Activated naive CD4-positive, alpha-beta T cell treated with Interleukin-2 at 50 U/mL for 16 hours (primary cell): ENCODE measurements around the gene OR1B1.
"Not testable (repeated sequence)": the region's sequence is repeated elsewhere in the genome, so short reads cannot be mapped to it uniquely, and the experiment has no call there.

Source experiments
- DNase-seq: peaks from one replicate; pipeline ENCODE4 v3.0.0-alpha.2; 2020

OR1B1 gene

DNA sequence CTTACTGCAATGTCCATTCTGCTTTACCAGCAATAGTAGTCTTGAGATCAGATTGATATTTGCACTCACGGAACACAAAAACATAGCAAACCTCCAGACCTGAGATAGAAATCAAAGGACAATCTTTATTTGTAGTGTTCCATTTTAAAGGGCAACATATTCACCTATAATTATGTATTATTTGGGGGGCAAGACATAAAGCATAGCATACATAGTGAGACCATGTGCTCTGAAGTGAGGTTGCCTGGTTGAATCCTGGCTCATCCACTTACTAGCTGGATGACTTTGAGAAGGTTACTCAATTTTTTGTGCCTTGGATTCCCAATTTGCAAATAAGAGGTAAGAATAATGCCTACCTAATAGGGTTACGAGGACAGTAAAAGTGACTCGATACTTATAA is at the start of gene OR1B1:
OR1B1 (minus strand) TSS at position 101 of the 400 bp plus-strand sequence.
- DNase-seq: no peak

DNA sequence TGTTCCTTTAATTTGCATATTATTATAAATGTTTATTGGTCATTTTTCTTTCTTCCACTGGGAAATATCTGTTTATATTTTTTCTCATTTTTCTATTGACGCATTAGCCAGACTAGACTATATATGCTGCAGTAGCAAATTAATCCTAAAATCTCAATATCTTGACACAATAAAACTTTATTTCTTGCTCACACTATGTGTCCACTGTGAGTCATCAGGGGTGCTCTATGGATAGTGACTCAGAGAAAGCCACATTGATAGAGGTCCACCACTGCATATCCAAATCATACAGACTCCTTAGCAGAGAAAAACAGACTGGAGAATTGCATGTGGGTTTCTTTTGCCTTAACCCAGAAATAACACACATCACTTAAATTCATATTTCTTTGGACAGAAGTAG is 38.3 kb upstream of the OR1B1 start:
- DNase-seq: no peak

DNA sequence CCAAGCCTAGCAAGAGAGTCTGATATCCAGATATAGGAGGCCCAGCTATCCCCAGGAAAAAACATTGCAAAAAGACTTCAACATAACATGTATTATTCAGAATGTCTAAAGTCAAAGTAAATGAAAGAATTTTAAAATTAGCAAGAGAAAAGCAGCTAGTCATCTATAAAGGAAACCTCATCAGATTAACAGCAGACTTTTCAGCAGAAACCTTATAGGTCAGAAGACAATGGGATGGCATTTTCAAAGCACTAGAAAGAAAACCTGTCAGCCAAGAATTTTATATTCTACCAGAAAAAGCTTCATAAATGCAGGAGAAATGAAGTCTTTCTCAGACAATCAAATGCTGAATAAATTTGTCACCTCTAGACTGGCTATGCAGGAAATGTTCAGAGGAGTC is 27.4 kb upstream of the OR1B1 start:
- DNase-seq: no peak

DNA sequence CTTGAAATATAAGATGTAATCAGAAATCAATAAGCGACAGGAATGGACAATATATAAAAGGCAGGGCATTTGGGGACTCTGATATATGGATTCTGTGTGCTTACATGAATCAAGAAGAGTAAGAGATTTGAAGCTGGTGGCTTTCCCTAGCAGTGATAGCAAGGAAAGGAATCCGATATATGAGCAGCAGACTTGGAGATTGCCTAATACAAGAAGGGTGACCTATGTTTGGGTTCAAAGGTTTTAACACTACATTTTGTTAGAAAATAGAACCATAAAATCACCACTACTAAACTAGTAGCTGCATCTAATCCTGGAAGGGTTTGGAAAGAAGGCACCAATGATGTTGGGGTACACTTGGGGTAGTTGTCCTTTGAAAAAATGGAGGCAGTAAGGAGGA is 15.1 kb upstream of the OR1B1 start:
- no peak for DNase-seq

DNA sequence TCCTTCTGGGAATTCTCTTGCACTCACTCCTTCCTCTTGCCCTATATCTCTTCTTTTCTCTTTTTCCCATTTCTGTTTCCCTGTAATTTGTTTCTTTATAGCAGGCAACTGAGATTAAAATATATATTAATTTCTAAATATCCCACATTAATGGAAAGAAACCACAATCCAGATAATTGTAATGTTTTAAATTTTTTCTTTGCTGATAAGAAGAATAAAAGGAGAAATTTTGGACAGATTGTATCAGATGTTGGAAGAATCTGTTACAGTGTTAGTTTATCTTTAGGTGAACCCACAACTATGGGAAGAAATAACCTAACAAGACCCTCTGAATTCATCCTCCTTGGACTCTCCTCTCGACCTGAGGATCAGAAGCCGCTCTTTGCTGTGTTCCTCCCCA is 4.0 kb upstream of the OR1B1 start, which contains the start of gene OR1L1:
OR1L1 (plus strand) TSS at position 301 of the 400 bp plus-strand sequence; CDS start at position 301, 0 bp downstream.
- DNase-seq: no peak

- DNase-seq: no peak
These were observed 1.0 kb downstream of the OR1B1 start for GRCh38 chr9:122656378-122656777.

DNA sequence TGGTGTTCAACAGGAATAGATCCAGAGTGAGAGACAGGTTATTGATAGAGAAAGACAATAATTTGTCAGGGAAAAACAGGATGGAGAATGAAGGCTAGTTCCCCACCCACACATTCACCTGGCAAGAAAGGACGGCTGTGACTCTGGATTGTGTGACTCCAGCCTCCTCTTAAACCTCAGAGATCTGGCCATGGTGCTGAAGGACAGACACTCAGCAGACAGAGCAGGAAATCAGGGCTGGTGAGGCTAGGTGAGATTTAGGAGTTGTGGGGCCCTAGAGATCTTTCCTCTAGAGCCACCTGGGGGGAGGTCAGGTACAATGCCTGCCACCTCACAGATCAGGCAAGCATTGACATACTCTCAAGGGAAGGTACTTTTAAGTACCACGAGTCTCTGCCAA is 15.2 kb downstream of the OR1B1 start:
- no peak for DNase-seq

- no peak for DNase-seq
These were observed 37.4 kb downstream of the OR1B1 start for GRCh38 chr9:122619996-122620395.

DNA sequence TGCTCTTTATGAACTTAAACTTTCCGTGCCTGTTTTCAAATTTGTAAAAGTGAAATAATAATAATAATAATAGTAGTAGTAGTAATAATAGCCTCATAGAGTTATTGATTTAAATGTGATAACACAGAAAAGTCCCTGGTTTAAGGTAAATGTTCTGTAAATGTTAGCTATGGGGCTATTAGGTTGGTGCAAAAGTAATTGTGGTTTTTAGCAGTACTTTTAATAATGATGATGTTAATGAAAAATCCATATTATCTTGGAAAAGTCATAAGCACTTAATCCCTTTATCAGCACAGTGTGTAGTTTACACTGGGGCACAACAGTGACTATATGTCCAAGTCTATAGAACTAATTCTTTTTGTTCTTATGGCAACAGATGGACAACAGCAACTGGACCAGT is 43.1 kb downstream of the OR1B1 start, which contains the start of gene OR1Q1:
OR1Q1 (plus strand) TSS at position 377 of the 400 bp plus-strand sequence; CDS start at position 377, 0 bp downstream.
- no peak for DNase-seq

GRCh38 chr9:122609804-122610203 is 47.6 kb downstream of the OR1B1 start:
- DNase-seq: no peak

GRCh38 chr9:122606587-122606986 is 50.8 kb downstream of the OR1B1 start:
- no peak for DNase-seq

- DNase-seq: no peak
These were observed 51.7 kb downstream of the OR1B1 start for GRCh38 chr9:122605691-122606090.

- not testable (repeated sequence) for DNase-seq
These were observed 74.1 kb downstream of the OR1B1 start, which contains the start of gene OR1L8 for GRCh38 chr9:122583284-122583683. TSS of gene OR1L8 (minus strand) at chr9:122583384. CDS start at chr9:122568477, 14,907 bp downstream.

DNA sequence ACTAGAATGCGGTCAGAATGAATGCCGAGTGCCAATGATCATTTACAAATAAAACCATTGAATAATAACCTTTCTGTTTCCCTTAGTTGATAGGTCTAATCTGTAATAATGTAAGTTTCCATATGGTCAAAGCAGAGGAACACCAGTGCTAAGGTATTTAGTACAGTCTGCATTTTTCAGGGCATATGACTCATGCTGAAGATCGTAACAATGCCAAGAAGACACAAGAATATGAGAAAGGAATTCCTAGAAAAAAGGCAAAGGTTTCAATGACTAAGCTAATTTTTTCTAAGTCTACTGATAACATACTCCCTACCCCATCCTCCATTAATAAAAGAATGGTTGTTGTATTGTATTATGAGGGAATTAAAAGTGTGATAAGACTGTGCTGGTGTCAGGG is 77.1 kb downstream of the OR1B1 start:
- DNase-seq: no peak

DNA sequence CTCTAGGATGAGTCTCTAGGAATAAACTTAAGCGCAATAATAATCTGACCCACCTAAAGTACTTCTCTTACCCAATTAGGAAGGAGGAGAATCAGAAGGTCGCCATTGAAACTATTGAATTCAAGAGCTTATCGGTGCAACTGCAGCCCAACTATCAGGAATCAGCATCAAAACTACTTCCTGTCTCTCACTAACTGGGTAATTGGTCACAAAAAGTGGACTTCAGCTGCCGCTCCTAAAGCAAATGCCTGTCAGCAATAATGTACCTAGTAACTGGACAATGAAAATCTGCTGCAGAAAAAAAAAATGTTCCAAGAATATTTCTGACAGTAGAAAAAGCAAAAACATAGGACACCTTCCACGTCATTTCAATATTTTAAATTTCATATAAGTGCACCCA is 77.6 kb downstream of the OR1B1 start:
- DNase-seq: no peak
